K562 (cell line): ENCODE data around the gene RBM20. TPM values are rescaled to one million over a fixed set of nuclear protein-coding genes. Genes with fewer than 3 reads are reported as not detected.

ENCODE experiments used
- BCOR ChIP-seq: fragments of 450-650 bp; IDR thresholded peaks from 2 replicates; pipeline ENCODE4 v1.6.1; 2016
- CC2D1A ChIP-seq: fragments of 450-650 bp; IDR thresholded peaks from 2 replicates; pipeline ENCODE4 v1.6.1; 2017; ENCODE audit warnings: mild to moderate bottlenecking
- HNRNPLL ChIP-seq: fragments of 200-400 bp; formaldehyde crosslinking; IDR thresholded peaks from 2 replicates; pipeline ENCODE4 v1.6.1; 2017; ENCODE audit warnings: low read length, low read depth, mild to moderate bottlenecking; ENCODE audit not compliant: poor library complexity, severe bottlenecking
- NR2C1 ChIP-seq, 2 experiments: fragments of 450-650 bp; IDR thresholded peaks; 2 replicates each; pipeline ENCODE4 v1.6.1; 2017; ENCODE audit warnings: mild to moderate bottlenecking in 2 of 2, antibody characterized with exemption in 1 of 2, inconsistent platforms in 1 of 2, missing compliant biosample characterization in 1 of 2, missing genetic modification characterization in 1 of 2
- PML ChIP-seq: IDR thresholded peaks from 2 replicates; pipeline ENCODE4 v1.6.1; 2012; ENCODE audit warnings: low read length, inconsistent platforms
- RFX5 ChIP-seq: IDR thresholded peaks from 2 replicates; pipeline ENCODE4 v1.6.1; 2011; ENCODE audit warnings: low read depth, mild to moderate bottlenecking, improper control_type of control experiment, low read length
- TAL1 ChIP-seq: fragments of 450-650 bp; IDR thresholded peaks from 2 replicates; pipeline ENCODE4 v1.6.1; 2016; ENCODE audit warnings: mild to moderate bottlenecking
- WHSC1 ChIP-seq: IDR thresholded peaks from one replicate; pipeline ENCODE4 v1.6.1; 2012; ENCODE audit warnings: low read length, control low read depth, inconsistent platforms
- ZBTB1 ChIP-seq: sonication (generic); formaldehyde crosslinking; IDR thresholded peaks from 2 replicates; pipeline ENCODE4 v1.8.1; 2023; ENCODE audit warnings: missing genetic modification reagents, low read depth, mild to moderate bottlenecking, borderline replicate concordance
- ZNF140 ChIP-seq: fragments of 250-450 bp; sonication (Bioruptor Pico); IDR thresholded peaks from 2 replicates; pipeline ENCODE4 v1.8.0; 2021; ENCODE audit warnings: moderate library complexity, mild to moderate bottlenecking, inconsistent platforms
- ZNF408 ChIP-seq: fragments of 250-450 bp; sonication (Bioruptor Pico); IDR thresholded peaks from 2 replicates; pipeline ENCODE4 v1.4.0; 2020; ENCODE audit warnings: low read depth, mild to moderate bottlenecking, moderate library complexity
- ZNF584 ChIP-seq: fragments of 200-800 bp; sonication (Bioruptor generic); IDR thresholded peaks from 2 replicates; pipeline ENCODE4 v1.6.1; 2016; ENCODE audit warnings: low read depth, mild to moderate bottlenecking, missing genetic modification characterization, missing compliant biosample characterization
- ZNF75A ChIP-seq: fragments of 450-650 bp; formaldehyde crosslinking; IDR thresholded peaks from 2 replicates; pipeline ENCODE4 v1.4.0; 2020; ENCODE audit warnings: mild to moderate bottlenecking
- ZNF76 ChIP-seq: fragments of 250-450 bp; sonication (Bioruptor Pico); IDR thresholded peaks from 2 replicates; pipeline ENCODE4 v1.4.0; 2020; ENCODE audit warnings: mild to moderate bottlenecking, moderate library complexity, borderline replicate concordance
- ZNF766 ChIP-seq: fragments of 200-800 bp; sonication (Bioruptor generic); conservative IDR thresholded peaks from 2 replicates; pipeline ENCODE4 v1.6.1; 2016; ENCODE audit warnings: missing genetic modification characterization, missing compliant biosample characterization
- polyA plus RNA-seq, 8 experiments: library from polyadenylated mRNA; depleted of rRNA in 4 of 8; stranded (reverse) in 5 of 8; unstranded in 3 of 8; fragments of >200 nt; fragmentation: Nextera tagmentation in 2 of 8; fragmentation: Illumina TruSeq in 1 of 8; extraction: Ambion mirVana in 2 of 8; extraction: Trizol in 1 of 8; gene quantifications; 2 replicates each; pipeline versions ENCODE4 v1.2.1 to v1.2.3, GENCODE V29; 2011 to 2014; ENCODE audit warnings: inconsistent platforms in 1 of 8, missing spikeins in 1 of 8
- total RNA-seq, 7 experiments: library from RNA; depleted of rRNA in 6 of 7; stranded (reverse); fragments of >200 nt in 6 of 7; fragmentation: Illumina TruSeq in 2 of 7; extraction: Trizol in 2 of 7; gene quantifications; 2 replicates each; pipeline versions ENCODE4 v1.2.1 to v1.2.3, GENCODE V29; 2011 to 2021; ENCODE audit warnings: low replicate concordance in 1 of 7
- TF ChIP-seq, protein P1 (sequence below): fragments of 250-450 bp; sonication (Bioruptor Pico); IDR thresholded peaks from 2 replicates; pipeline ENCODE4 v1.4.0; 2020
- TF ChIP-seq, protein P2 (sequence below), 2 experiments: IDR thresholded peaks in 1 of 2; conservative IDR thresholded peaks in 1 of 2; 2 replicates each; pipeline ENCODE4 v1.6.1; 2016; ENCODE audit warnings: low read depth in 2 of 2, mild to moderate bottlenecking in 1 of 2, missing compliant biosample characterization in 1 of 2, missing genetic modification characterization in 1 of 2, moderate library complexity in 1 of 2
- TF ChIP-seq, protein P3 (sequence below): fragments of 250-450 bp; sonication (Bioruptor Pico); IDR thresholded peaks from 2 replicates; pipeline ENCODE4 v1.4.0; 2020

RBM20 gene
- total and polyA plus RNA-seq, 9 of the 15 experiments (the other 6 are each of a cell fraction or from before 2014, with no cell fraction given): 0.63 to 5.7 (median 3.2) TPM

DNA sequence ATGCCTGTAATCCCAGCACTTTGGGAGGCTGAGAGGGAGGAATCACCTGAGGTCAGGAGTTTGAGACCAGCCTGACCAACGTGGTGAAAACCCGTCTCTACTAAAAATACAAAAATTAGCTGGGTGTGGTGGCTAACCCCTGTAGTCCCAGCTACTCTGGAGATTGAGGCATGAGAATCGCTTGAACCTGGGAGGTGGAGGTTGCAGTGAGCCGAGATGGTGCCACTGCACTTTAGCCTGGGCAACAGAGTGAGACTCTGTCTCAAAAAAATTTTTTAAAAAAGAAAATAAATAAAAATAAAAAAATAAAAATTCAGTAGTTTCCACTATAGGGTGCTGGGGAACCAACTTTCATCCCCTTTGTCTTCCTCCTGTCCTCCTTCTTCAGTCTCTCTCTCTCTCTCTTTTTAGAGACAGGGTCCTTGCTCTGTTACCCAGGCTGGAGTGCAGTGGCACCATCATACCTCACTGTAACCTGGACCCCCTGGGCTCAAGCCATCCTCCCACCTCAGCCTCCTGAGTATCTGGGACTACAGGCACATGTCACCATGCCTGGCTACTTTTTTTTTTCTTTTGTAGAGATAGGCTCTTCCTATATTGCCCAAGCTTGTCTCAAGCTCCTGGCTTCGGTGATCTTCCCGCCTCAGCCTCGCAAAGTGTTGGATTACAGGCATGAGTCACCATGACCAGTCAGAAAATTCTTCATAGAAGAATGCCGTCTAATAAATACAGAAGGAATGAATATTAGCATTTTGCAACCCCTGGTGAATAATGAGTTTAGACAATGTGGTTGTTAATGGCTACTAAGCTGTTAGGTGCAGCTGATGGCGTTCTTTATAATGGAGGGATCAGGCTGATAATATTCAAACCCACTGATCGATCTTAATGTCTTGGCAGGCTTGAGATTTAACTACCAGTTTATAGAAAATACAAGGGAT lies 20.6 kb downstream of the RBM20 start (continued):
- TF ChIP-seq ZNF766 (CRISPR knock-in tag) (no peak), TAL1 (peak; percentile 22; the same call in 1 of the 2 replicates), ZNF75A (CRISPR knock-in tag) (no peak), CC2D1A (no peak), NR2C1 (IDR thresholded peaks at IDR 0.05) (no peak), NR2C1 (tag; IDR thresholded peaks at IDR 0.05) (no peak), RFX5 (no peak), BCOR (no peak), ZBTB1 (no peak), ZNF584 (CRISPR knock-in tag) (no peak), ZNF408 (CRISPR knock-in tag) (no peak), WHSC1 (no peak), ZNF76 (CRISPR knock-in tag) (no peak), PML (no peak), HNRNPLL (no peak), ZNF140 (no peak)
- TF ChIP-seq, protein P1, sequence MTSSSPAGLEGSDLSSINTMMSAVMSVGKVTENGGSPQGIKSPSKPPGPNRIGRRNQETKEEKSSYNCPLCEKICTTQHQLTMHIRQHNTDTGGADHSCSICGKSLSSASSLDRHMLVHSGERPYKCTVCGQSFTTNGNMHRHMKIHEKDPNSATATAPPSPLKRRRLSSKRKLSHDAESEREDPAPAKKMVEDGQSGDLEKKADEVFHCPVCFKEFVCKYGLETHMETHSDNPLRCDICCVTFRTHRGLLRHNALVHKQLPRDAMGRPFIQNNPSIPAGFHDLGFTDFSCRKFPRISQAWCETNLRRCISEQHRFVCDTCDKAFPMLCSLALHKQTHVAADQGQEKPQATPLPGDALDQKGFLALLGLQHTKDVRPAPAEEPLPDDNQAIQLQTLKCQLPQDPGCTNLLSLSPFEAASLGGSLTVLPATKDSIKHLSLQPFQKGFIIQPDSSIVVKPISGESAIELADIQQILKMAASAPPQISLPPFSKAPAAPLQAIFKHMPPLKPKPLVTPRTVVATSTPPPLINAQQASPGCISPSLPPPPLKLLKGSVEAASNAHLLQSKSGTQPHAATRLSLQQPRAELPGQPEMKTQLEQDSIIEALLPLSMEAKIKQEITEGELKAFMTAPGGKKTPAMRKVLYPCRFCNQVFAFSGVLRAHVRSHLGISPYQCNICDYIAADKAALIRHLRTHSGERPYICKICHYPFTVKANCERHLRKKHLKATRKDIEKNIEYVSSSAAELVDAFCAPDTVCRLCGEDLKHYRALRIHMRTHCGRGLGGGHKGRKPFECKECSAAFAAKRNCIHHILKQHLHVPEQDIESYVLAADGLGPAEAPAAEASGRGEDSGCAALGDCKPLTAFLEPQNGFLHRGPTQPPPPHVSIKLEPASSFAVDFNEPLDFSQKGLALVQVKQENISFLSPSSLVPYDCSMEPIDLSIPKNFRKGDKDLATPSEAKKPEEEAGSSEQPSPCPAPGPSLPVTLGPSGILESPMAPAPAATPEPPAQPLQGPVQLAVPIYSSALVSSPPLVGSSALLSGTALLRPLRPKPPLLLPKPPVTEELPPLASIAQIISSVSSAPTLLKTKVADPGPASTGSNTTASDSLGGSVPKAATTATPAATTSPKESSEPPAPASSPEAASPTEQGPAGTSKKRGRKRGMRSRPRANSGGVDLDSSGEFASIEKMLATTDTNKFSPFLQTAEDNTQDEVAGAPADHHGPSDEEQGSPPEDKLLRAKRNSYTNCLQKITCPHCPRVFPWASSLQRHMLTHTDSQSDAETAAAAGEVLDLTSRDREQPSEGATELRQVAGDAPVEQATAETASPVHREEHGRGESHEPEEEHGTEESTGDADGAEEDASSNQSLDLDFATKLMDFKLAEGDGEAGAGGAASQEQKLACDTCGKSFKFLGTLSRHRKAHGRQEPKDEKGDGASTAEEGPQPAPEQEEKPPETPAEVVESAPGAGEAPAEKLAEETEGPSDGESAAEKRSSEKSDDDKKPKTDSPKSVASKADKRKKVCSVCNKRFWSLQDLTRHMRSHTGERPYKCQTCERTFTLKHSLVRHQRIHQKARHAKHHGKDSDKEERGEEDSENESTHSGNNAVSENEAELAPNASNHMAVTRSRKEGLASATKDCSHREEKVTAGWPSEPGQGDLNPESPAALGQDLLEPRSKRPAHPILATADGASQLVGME (CRISPR knock-in tag): no peak
- TF ChIP-seq, protein P2, sequence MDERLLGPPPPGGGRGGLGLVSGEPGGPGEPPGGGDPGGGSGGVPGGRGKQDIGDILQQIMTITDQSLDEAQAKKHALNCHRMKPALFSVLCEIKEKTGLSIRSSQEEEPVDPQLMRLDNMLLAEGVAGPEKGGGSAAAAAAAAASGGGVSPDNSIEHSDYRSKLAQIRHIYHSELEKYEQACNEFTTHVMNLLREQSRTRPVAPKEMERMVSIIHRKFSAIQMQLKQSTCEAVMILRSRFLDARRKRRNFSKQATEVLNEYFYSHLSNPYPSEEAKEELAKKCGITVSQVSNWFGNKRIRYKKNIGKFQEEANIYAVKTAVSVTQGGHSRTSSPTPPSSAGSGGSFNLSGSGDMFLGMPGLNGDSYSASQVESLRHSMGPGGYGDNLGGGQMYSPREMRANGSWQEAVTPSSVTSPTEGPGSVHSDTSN (CRISPR knock-in tag; IDR thresholded peaks at IDR 0.05; ENCODE audit: low read depth): no peak
- TF ChIP-seq, protein P2 (tag; conservative IDR thresholded peaks at IDR 0.05; ENCODE audit: low read depth): no peak
- TF ChIP-seq, protein P3, sequence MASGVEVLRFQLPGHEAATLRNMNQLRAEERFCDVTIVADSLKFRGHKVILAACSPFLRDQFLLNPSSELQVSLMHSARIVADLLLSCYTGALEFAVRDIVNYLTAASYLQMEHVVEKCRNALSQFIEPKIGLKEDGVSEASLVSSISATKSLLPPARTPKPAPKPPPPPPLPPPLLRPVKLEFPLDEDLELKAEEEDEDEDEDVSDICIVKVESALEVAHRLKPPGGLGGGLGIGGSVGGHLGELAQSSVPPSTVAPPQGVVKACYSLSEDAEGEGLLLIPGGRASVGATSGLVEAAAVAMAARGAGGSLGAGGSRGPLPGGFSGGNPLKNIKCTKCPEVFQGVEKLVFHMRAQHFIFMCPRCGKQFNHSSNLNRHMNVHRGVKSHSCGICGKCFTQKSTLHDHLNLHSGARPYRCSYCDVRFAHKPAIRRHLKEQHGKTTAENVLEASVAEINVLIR (CRISPR knock-in tag): no peak
